HL-60 (cell line): ENCODE data around the gene NACC2.

Experiments used
- DNase-seq, 2 experiments: peaks; one replicate each; pipeline ENCODE4 v3.0.0-alpha.2; 2010 to 2020; ENCODE audit warnings: low read depth in 1 of 2, low spot score in 1 of 2
- H3K27ac ChIP-seq: fragments of 250-450 bp; sonication (Bioruptor Pico); replicated peaks from 2 replicates; pipeline ENCODE4 v1.5.1; 2020; ENCODE audit warnings: mild to moderate bottlenecking, moderate library complexity
- H3K27me3 ChIP-seq: fragments of 250-450 bp; sonication (Bioruptor Pico); 2 replicates; pipeline ENCODE4 v1.5.1; 2021; ENCODE audit warnings: mild to moderate bottlenecking, moderate library complexity; ENCODE audit not compliant: insufficient read depth, poor library complexity, severe bottlenecking
- H3K4me3 ChIP-seq: replicated peaks from 2 replicates; pipeline ENCODE4 v1.5.1; 2011; ENCODE audit warnings: mild to moderate bottlenecking, control low read depth, low read length; ENCODE audit not compliant: insufficient read depth
- GABPA ChIP-seq: IDR thresholded peaks from 2 replicates; pipeline ENCODE4 v1.6.1; 2012; ENCODE audit warnings: low read depth
- POLR2AphosphoS5 ChIP-seq: IDR thresholded peaks from 2 replicates; pipeline ENCODE4 v1.6.1; 2012; ENCODE audit warnings: low read depth
- REST ChIP-seq: IDR thresholded peaks from 2 replicates; pipeline ENCODE4 v1.6.1; 2012; ENCODE audit warnings: low read depth; ENCODE audit not compliant: insufficient replicate concordance
- SPI1 ChIP-seq: IDR thresholded peaks from 2 replicates; pipeline ENCODE4 v1.6.1; 2012; ENCODE audit warnings: low read depth, mild to moderate bottlenecking, borderline replicate concordance
- TF ChIP-seq, protein P1 (sequence below): IDR thresholded peaks from one replicate; pipeline ENCODE4 v1.5.1; 2011; ENCODE audit warnings: low read length, control low read depth, inconsistent platforms; ENCODE audit not compliant: insufficient read depth

Gene NACC2

GRCh38 chr9:136080716-136081112, 14.4 kb downstream of the NACC2 start:
- H3K27ac ChIP-seq = no peak overlapping the region
- TF ChIP-seq SPI1 (no peak), POLR2AphosphoS5 (no peak), REST (no peak), GABPA (no peak)
- TF ChIP-seq, protein P1, sequence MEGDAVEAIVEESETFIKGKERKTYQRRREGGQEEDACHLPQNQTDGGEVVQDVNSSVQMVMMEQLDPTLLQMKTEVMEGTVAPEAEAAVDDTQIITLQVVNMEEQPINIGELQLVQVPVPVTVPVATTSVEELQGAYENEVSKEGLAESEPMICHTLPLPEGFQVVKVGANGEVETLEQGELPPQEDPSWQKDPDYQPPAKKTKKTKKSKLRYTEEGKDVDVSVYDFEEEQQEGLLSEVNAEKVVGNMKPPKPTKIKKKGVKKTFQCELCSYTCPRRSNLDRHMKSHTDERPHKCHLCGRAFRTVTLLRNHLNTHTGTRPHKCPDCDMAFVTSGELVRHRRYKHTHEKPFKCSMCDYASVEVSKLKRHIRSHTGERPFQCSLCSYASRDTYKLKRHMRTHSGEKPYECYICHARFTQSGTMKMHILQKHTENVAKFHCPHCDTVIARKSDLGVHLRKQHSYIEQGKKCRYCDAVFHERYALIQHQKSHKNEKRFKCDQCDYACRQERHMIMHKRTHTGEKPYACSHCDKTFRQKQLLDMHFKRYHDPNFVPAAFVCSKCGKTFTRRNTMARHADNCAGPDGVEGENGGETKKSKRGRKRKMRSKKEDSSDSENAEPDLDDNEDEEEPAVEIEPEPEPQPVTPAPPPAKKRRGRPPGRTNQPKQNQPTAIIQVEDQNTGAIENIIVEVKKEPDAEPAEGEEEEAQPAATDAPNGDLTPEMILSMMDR = no peak
- H3K27me3 ChIP-seq = no peaks in the 10 kb centered on the region
- no peak for DNase-seq
- H3K4me3 ChIP-seq = no peak overlapping the region

DNA sequence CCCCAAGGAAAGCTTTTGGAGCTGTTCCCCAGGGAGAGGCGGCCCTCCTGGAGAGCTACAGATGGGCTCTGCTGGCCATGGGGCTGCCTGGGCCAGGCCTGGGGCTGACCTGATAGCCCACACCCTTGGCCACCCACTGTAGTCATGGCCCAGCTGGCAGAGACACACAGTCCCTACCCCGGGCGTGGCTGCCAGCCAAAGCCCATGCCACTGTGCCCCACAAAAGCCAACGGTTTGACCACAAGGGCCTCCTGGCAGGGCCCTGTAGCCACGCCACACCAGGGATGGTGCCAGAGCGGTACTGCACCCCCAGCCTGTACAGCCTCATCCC, 15.2 kb downstream of the NACC2 start:
- Histone ChIP-seq H3K27me3 (no peaks in the 10 kb centered on the region), H3K4me3 (no peak overlapping the region), H3K27ac (peak overlapping the region; percentile 58)
- peak; percentile 33 to 41 for DNase-seq
- TF ChIP-seq POLR2AphosphoS5 = peak; percentile 45; the same call in 1 of the 2 replicates
- no peak for TF ChIP-seq REST
- TF ChIP-seq, protein P1 = no peak
- TF ChIP-seq GABPA = no peak

GRCh38 chr9:136079211-136079915, 15.7 kb downstream of the NACC2 start:
- Histone ChIP-seq H3K4me3 (no peak overlapping the region), H3K27ac (peak overlapping the region; percentile 58), H3K27me3 (no peaks in the 10 kb centered on the region)
- peak in 1 of 2 experiments; percentile 58 for DNase-seq
- no peak for TF ChIP-seq SPI1
- TF ChIP-seq, protein P1 = no peak
- TF ChIP-seq REST = no peak
- no peak for TF ChIP-seq POLR2AphosphoS5
- TF ChIP-seq GABPA = no peak
